ENCODE measurements around the gene POFUT2. TPM values are rescaled to one million over a fixed set of nuclear protein-coding genes. Genes with fewer than 3 reads are reported as not detected.
A peak's percentile ranks its signal among the peaks of the same experiment; 100 is the strongest.

The POFUT2 gene
- total RNA-seq: 36.3 and 52.7 TPM in 2 replicates

- peak; percentile 42 for DNase-seq (ENCODE audit: extremely low read depth, low read depth, low spot score)
These were observed at the start of gene POFUT2 for GRCh38 chr21:45287438-45288391. Gene POFUT2 (minus strand): TSS chr21:45287895. CDS start chr21:45287871, 24 bp downstream.

GRCh38 chr21:45336870-45337269 lies 49.2 kb upstream of the POFUT2 start:
- DNase-seq (ENCODE audit: extremely low read depth, low read depth, low spot score): no peak

DNA sequence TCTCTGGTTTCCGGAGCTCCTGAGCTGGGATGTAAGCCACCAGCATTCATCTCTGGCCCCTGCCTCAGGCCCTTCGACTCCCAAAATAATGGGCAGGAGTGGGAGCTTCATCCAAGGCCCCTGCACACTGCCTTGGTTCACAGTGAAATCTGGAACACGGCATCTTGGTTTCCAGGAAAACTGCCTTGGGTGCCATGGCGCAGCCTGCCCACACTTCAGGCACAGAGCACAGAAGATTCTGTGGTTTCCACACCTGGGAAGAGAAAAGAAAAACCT lies 48.8 kb upstream of the POFUT2 start:
- DNase-seq (ENCODE audit: extremely low read depth, low read depth, low spot score): no peak

DNA sequence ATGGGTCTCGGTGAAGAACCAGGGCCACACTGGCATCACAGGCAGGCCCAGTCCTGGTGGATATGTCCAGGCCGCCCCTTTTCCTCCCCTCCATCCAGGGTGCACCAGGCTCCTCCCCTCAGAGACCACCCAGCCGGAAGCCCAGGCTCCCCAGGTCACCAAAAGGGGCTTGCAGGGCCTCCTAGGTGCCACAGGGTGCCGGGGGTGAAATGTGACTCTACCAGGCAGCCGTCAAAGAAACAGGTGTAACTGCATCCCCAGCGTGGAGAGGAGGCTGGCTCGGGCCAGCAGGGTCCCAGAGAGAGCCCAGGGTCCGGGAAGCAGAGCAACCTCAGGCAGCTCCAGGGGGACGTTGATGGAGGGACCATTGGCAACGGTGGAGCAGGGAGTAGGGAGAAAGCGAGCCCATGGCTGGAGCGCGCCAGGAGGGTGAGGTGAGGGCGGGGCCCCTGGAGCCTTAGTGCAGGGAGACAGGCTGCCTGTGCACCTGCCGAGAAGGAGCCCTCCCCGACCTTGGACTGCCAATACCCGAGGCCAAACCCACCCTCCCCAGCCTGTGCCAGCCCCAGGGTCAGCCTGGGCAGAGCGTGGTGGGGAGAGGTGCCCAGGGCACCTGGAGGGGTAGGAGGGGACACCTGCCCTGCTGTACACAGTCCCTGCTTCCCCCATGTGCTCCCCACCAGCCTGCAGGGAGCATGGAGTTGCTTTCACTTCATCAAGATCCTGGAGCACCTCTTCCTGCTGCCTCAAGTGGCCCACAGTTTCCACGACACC lies 48.3 kb upstream of the POFUT2 start:
- no peak for DNase-seq (ENCODE audit: extremely low read depth, low read depth, low spot score)

- no peak for DNase-seq (ENCODE audit: extremely low read depth, low read depth, low spot score)
These were observed 47.6 kb upstream of the POFUT2 start for GRCh38 chr21:45335151-45335760.

DNA sequence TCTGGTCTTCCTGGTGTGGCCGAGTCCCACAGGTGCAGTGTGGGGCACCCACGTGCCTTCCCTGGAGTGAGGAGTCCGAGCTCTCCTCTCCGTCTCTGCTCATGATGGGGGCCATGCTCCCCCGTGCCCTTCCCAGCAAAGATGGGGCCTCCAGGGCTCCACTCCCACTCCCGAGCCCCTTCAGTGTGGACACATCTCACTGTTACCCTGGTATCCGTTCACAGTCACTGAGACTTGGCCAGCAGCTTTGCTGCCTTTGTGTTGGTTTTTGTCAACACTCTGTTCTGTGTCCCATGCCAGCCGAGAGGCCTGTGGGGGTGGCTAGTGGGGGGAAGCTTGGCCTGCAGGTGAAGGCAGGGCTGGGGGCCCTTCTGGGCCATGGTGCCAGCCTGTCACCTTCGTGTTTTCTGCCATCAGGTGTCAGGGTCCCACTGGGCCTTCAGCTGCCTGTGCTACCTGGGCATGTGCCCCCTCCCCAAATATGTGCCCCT lies 46.9 kb upstream of the POFUT2 start:
- DNase-seq (ENCODE audit: extremely low read depth, low read depth, low spot score): no peak

GRCh38 chr21:45334134-45334533 lies 46.4 kb upstream of the POFUT2 start:
- no peak for DNase-seq (ENCODE audit: extremely low read depth, low read depth, low spot score)

GRCh38 chr21:45333583-45334121 lies 46.0 kb upstream of the POFUT2 start:
- no peak for DNase-seq (ENCODE audit: extremely low read depth, low read depth, low spot score)

DNA sequence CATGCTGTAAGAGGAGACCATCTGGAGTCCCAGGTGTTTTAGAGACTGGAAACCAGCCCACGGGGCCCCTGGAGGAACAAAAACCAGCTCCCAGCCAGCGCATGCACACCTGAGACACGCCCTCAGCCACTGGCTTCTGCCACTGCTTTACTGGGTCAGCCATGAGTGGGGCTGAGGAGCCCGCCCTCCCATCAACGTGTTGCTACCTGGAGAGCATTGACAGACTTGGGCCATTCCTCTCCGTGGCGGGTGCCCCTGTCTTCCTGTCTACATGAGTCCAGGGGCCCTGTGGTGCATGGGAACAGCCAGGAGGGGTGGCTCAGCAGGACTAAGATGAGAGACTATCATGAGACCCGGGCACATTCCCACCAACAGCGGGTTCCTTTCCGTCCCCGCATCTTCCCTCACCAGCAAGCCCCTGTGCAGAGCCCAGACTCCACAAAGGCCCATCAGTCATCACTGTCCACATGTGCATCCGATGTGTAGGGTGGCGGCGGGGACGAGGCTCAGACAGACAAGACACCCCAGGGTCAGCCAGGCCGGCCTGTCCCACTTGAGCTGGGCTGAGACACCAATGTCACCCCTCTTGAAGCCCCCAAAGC lies 45.4 kb upstream of the POFUT2 start:
- no peak for DNase-seq (ENCODE audit: extremely low read depth, low read depth, low spot score)

- DNase-seq (ENCODE audit: extremely low read depth, low read depth, low spot score): no peak
These were observed 44.7 kb upstream of the POFUT2 start for GRCh38 chr21:45332415-45332814.

DNA sequence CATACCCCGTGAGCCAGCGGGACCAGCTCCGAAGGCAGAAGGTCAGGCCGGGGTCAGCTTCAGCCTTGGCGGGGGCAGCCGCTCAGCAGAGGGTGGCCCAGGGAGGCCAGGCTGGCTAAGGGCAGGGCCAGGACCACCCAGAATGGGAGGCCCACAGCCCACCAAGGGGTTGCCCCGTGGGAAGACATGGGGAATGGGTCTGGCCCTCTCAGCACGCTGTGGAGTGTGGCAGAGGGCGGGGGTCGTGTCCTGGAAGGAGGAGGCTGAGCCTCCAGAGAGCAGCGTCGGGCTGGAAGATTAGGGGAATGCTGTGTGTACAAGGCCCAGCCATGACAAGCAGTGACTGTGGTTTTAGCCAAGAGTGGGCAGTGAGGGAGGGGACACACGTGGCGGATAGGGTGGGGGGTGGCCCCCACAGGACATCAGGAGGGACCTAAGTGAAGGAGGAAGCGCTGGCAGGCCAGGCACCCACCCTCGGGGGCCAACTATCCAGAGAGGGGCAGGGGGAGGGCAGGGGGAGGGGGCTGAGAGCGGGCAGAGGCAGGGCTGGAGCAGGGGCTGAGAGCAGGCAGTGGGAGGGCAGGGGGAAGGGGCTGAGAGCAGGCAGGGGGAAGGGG lies 43.9 kb upstream of the POFUT2 start:
- no peak for DNase-seq (ENCODE audit: extremely low read depth, low read depth, low spot score)

DNA sequence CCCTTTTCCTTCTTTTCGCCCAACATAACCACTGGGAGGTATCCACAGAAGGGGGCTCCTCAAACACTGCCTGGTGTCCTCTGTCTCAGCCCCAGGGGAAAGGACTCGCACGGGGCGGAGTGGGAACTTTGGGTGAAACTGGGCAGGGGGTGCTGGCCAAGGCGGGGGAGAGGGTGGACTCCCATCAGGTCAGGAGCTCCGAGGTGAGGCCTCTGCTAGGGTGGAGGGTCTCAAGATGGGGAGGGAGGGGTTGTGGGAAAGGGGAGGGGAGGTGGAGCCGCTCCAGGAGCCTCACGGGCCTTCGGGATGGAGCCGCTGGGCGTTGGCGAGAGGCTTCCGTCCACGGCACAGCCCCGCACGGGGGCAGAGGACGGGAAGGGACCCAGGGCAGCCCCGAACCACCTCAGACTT lies 43.2 kb upstream of the POFUT2 start:
- DNase-seq (ENCODE audit: extremely low read depth, low read depth, low spot score): no peak

DNA sequence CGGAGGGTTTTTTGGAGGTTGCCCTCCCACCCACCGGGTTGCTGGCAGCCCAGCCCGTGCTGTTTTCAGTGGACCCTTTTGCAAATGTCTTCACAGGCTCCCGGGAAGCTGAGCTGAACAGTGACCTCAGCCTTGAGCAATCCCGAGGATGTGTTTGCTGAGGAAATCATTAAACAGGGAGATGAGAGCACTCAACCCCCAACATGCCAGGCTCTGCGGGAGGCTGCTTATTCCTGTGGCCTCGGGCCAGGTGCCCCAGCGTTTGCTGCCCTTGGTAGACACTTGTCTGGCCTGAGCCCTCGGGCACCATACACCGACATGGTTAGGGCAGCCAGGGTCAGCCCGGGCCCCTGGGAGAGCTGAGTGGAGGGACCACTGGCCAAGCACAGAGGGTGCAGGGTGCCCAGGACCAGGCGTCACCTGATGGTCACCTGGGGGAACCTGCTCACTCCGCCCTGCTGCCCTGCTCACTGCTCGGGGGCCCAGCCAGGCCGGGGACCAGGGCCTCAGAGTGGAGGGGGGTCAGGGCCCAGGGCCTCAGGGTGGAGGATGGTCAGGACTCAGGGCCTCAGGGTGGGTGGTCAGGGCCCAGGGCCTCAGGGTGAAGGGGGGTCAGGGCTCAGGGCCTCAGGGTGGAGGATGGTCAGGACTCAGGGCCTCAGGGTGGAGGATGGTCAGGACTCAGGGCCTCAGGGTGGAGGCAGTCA lies 42.5 kb upstream of the POFUT2 start:
- no peak for DNase-seq (ENCODE audit: extremely low read depth, low read depth, low spot score)

- DNase-seq (ENCODE audit: extremely low read depth, low read depth, low spot score): no peak
These were observed 41.8 kb upstream of the POFUT2 start for GRCh38 chr21:45329261-45330074.

GRCh38 chr21:45328198-45329091 lies 40.8 kb upstream of the POFUT2 start:
- DNase-seq (ENCODE audit: extremely low read depth, low read depth, low spot score): no peak

DNA sequence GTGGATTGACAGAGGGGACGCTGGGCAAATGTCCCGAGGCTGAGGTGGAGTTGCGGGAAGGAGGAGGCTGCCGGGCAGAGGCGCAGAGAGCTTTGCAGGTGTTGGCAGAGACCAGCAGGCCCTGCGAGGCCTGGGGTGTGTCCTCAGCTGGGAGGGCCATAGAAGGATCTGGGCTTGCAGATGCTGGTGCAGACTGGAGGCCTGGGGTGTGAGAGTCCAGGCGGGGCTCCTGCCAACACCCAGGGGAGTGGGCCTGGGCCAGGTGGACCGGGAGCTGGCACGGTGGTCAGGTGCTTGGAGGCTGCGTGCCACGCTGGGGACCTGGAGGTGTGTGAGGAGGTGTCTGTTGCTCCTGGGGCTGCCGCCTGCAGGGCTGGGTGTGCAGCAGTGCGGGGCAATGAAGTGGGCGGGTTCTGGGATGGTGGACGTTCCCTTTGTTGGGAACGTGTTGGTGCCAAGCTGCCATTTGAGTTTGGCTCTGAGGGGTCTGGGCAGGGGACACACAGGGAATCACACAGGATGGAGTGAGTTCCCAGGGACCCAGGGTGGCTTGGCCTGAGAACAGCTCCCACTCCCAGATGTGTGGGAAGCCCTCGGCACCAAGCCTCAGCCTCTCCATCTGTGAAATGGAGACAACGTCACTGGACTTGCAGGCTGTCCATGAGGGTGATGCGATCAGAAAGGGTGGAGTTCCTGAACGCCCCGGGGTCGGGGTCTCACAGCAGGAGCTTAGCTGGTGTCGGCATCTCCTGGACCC lies 39.9 kb upstream of the POFUT2 start:
- no peak for DNase-seq (ENCODE audit: extremely low read depth, low read depth, low spot score)

- no peak for DNase-seq (ENCODE audit: extremely low read depth, low read depth, low spot score)
These were observed 39.3 kb upstream of the POFUT2 start for GRCh38 chr21:45326891-45327440.
